Spleen (tissue), 11 donors: Measurements from ENCODE around the gene CCDC80. TPM values are rescaled to one million over a fixed set of nuclear protein-coding genes. Genes with fewer than 3 reads are reported as not detected.

Experiments used
- DNase-seq: peaks from one replicate; pipeline ENCODE4 v3.0.0-alpha.2; 2020
- H3K27ac ChIP-seq, 8 donors: fragments of 200-600 bp; sonication (generic) in 7 of 8; 1 replicate in 4 of 8; 2 replicates in 4 of 8; pipeline versions ENCODE4 v1.5.0 to v1.8.0; 2016 to 2021; ENCODE audit warnings: inconsistent platforms in 4 of 8, mild to moderate bottlenecking in 4 of 8, moderate library complexity in 1 of 8
- H3K27me3 ChIP-seq, 7 donors: fragments of 200-600 bp; sonication (generic) in 6 of 7; replicated peaks in 1 of 7; 1 replicate in 4 of 7; 2 replicates in 3 of 7; pipeline versions ENCODE4 v1.5.0 to v1.8.0; 2016 to 2021; ENCODE audit warnings: inconsistent platforms in 3 of 7, mild to moderate bottlenecking in 1 of 7
- H3K36me3 ChIP-seq, 6 donors: fragments of 200-600 bp; sonication (generic) in 5 of 6; 1 replicate in 4 of 6; 2 replicates in 2 of 6; pipeline versions ENCODE4 v1.5.0 to v1.8.0; 2016 to 2021; ENCODE audit warnings: inconsistent platforms in 2 of 6
- H3K4me1 ChIP-seq, 6 donors: fragments of 200-600 bp; sonication (generic) in 5 of 6; 1 replicate in 3 of 6; 2 replicates in 3 of 6; pipeline versions ENCODE4 v1.5.0 to v1.8.0; 2016 to 2021; ENCODE audit warnings: inconsistent platforms in 3 of 6
- H3K4me3 ChIP-seq, 8 donors: fragments of 200-600 bp; sonication (generic) in 7 of 8; 1 replicate in 4 of 8; 2 replicates in 4 of 8; pipeline versions ENCODE4 v1.5.0 to v1.8.0; 2016 to 2021; ENCODE audit warnings: inconsistent platforms in 4 of 8, mild to moderate bottlenecking in 4 of 8, moderate library complexity in 2 of 8
- H3K9me3 ChIP-seq, 8 donors: fragments of 200-600 bp; sonication (generic) in 7 of 8; 1 replicate in 4 of 8; 2 replicates in 4 of 8; pipeline versions ENCODE4 v1.5.0 to v1.8.0; 2016 to 2021; ENCODE audit warnings: inconsistent platforms in 4 of 8
- POLR2A ChIP-seq, 3 donors: fragments of 450-650 bp; IDR thresholded peaks; one replicate each; pipeline ENCODE4 v1.5.1; 2017; ENCODE audit warnings: antibody characterized with exemption in 3 of 3, mild to moderate bottlenecking in 1 of 3
- POLR2AphosphoS5 ChIP-seq, 3 donors: sonication (generic); formaldehyde crosslinking; IDR thresholded peaks; one replicate each; pipeline ENCODE4 v1.5.1; 2017; ENCODE audit warnings: antibody characterized with exemption in 3 of 3
- WGBS, 5 donors: extraction: QIAGEN DNeasy Blood & Tissue Kit in 3 of 5; methylation state at CpG; one replicate each; pipeline versions ENCODE4 v1.1.5 to v1.1.7; 2013 to 2018; 5-methylcytosine and 5-hydroxymethylcytosine counted together
- intact Hi-C: fragments of 100-400 bp; cut with DNase I; formaldehyde crosslinking; loops from one replicate; pipeline ENCODE4 v1.15.0; 2023; ENCODE audit warnings: low total_unique reads
- polyA plus RNA-seq, 3 donors: library from polyadenylated mRNA; stranded (reverse); fragments of 200-250 nt; gene quantifications; one replicate each; pipeline ENCODE4 v1.2.1, GENCODE V29; 2013
- total RNA-seq, 7 donors: library from RNA; depleted of rRNA in 3 of 7; stranded (reverse); fragments of >200 nt in 3 of 7; fragmentation: NEBNext Ultra II Directional in 4 of 7; extraction: Animal tissue kit (Norgen Biotek cat#: 25700) in 4 of 7; gene quantifications; one replicate each; pipeline versions ENCODE4 v1.1.0 to v1.2.1, GENCODE V29; 2016 to 2021
- TF ChIP-seq, protein P1 (sequence below), 11 experiments: fragments of 200-600 bp in 7 of 11; fragments of 450-650 bp in 4 of 11; sonication (generic) in 4 of 11; IDR thresholded peaks in 8 of 11; conservative IDR thresholded peaks in 3 of 11; 1 replicate in 7 of 11; 2 replicates in 4 of 11; pipeline versions ENCODE4 v1.4.0 to v1.8.0; 2016 to 2021; ENCODE audit warnings: antibody characterized with exemption in 11 of 11, inconsistent platforms in 4 of 11, mild to moderate bottlenecking in 1 of 11
- donor health status: healthy with polysubstance abuse.
- donor health status: DM: no; HTN: no; CAD: no; lungs with moderate emphysema.
- donor health status: DM: no; HTN: no; CAD: no.
- donor health status: Bipolar disorder and iron deficiency.
- donor health status: healthy.
- donor health status: DM: no; HTN: no; CAD: no.
- donor health status: DM: yes; HTN: yes; CAD: no.

Gene CCDC80
- total and polyA plus RNA-seq, 10 donors, result 5.2 to 99.9 (median 31.5) TPM

DNA sequence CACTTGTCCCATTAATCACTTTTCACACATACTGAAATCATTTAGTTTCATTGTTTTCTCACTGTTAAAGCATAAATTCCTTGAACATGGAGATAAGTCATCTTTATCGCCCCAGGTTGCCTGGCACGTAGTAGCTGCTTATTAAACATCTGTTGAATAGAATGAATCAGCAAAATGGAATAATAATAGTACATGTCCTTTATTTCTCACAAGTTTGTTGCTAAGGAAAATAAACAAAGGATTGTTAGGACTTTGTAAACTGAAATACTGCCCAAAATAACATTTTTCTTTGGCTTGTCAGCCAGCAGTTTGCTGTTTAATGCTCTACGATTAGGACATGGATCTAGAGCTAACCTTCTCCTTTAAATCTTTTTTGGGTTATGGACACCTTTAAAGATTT lies 61.2 kb downstream of the CCDC80 start:
- WGBS, 5 donors, result 88 to 97% (median 92%) methylated on average over 3 of the region's 3 CpGs
- Histone ChIP-seq H3K4me3 (no peak overlapping the region), H3K27me3 (no peaks in the 10 kb centered on the region), H3K4me1 (peaks cover 0 to 32% (median 13%) of the 10 kb centered on the region in 6 donors), H3K9me3 (no peaks in the 10 kb centered on the region), H3K27ac (peak overlapping the region in 7 of 8 donors; percentile 23 to 74 (median 61)), H3K36me3 (peaks cover 0 to 68% (median 31%) of the 10 kb centered on the region in 6 donors)
- no peak for DNase-seq
- intact Hi-C loops, result loop anchor here (10.0 kb wide), 1 partner anchor 405 kb away; no protein-coding TSS in a partner anchor
- no peak for TF ChIP-seq POLR2A (IDR thresholded peaks at IDR 0.05)

DNA sequence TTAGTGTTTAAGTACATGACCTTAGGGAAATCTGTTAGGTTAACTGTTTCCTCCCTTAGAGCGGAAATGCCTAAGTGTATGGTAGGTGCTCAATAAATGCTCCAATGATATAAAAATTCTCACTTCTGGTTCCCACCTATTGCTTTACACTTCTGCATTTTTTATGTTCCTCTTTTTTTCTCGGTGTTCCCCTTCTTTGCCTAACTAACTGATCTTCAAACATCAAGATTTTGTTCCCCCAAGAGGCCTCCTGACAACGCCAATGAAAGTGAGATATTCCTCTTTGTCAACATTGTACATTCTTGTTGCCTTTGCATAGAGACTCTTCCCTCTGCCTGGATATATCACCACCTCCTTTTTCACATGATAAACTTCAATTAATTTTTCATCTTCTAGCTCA lies 61.7 kb downstream of the CCDC80 start:
- DNase-seq, result no peak
- H3K9me3 ChIP-seq, result no peaks in the 10 kb centered on the region
- H3K36me3 ChIP-seq, result peaks cover 0 to 68% (median 32%) of the 10 kb centered on the region in 6 donors
- no peaks in the 10 kb centered on the region for H3K27me3 ChIP-seq
- TF ChIP-seq, protein P1, sequence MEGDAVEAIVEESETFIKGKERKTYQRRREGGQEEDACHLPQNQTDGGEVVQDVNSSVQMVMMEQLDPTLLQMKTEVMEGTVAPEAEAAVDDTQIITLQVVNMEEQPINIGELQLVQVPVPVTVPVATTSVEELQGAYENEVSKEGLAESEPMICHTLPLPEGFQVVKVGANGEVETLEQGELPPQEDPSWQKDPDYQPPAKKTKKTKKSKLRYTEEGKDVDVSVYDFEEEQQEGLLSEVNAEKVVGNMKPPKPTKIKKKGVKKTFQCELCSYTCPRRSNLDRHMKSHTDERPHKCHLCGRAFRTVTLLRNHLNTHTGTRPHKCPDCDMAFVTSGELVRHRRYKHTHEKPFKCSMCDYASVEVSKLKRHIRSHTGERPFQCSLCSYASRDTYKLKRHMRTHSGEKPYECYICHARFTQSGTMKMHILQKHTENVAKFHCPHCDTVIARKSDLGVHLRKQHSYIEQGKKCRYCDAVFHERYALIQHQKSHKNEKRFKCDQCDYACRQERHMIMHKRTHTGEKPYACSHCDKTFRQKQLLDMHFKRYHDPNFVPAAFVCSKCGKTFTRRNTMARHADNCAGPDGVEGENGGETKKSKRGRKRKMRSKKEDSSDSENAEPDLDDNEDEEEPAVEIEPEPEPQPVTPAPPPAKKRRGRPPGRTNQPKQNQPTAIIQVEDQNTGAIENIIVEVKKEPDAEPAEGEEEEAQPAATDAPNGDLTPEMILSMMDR (IDR thresholded peaks at IDR 0.05 in 8 of 11, conservative IDR thresholded peaks at IDR 0.05 in 3 of 11), result no peak
- TF ChIP-seq POLR2A (IDR thresholded peaks at IDR 0.05) (no peak), POLR2AphosphoS5 (IDR thresholded peaks at IDR 0.05) (no peak)
- intact Hi-C loops, result no loop called here
- peaks cover 0 to 32% (median 13%) of the 10 kb centered on the region in 6 donors for H3K4me1 ChIP-seq
- no peak overlapping the region for H3K4me3 ChIP-seq
- H3K27ac ChIP-seq, result peak overlapping the region in 7 of 8 donors; percentile 22 to 74 (median 61)
- 35 to 56% (median 43%) methylated on average over 3 of the region's 3 CpGs for WGBS, 5 donors

DNA sequence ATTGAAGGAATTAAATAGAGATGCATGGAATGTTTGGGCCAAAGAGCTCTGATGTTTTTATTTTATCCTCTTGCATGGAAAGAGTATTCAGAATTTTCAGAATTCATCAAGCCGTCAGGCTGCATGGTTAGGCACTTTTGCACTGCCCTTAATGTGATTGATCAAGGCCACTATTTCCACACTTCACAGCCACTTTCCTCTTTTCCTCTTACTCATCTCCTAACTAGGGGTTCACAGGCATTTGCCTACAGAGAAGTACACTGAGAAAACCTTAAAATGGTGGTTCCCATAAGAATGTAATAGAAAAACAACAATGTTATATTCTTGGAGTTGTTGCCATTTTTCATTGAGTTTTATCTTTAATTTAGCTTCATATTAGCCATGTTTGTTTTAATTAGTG lies 68.2 kb downstream of the CCDC80 start:
- 39 to 70% (median 45%) methylated on average over 1 of the region's 1 CpG for WGBS, 5 donors
- Histone ChIP-seq H3K27ac (peak overlapping the region in 4 of 8 donors; percentile 6 to 63 (median 39)), H3K4me3 (no peak overlapping the region), H3K36me3 (peaks cover 0 to 78% (median 32%) of the 10 kb centered on the region in 6 donors), H3K4me1 (peaks cover 0 to 40% (median 16%) of the 10 kb centered on the region in 6 donors), H3K27me3 (no peaks in the 10 kb centered on the region), H3K9me3 (no peaks in the 10 kb centered on the region)
- TF ChIP-seq, protein P1 (IDR thresholded peaks at IDR 0.05 in 8 of 11, conservative IDR thresholded peaks at IDR 0.05 in 3 of 11), result no peak
- TF ChIP-seq POLR2A (IDR thresholded peaks at IDR 0.05) (no peak), POLR2AphosphoS5 (IDR thresholded peaks at IDR 0.05) (no peak)
- DNase-seq, result no peak
- intact Hi-C loops, result no loop called here

DNA sequence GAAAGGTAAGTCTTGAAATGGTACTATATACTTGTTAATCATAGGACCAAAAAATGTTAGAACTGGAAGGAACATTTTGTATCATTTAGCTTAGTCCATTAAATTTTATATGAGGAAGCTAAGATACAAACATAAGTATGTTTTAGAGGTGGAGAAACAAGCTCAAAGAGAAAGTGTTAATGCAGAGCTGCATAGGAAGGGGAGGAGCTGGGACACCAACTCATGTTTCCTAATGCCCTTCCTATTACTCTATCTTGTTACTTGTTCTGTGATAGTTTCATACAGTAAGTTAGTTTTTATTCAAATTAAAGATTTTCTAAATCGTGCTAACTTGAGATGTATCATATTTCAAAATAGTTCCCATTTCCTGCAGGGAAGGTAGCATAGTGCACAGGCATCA lies 71.7 kb downstream of the CCDC80 start:
- peaks cover 0 to 48% (median 16%) of the 10 kb centered on the region in 6 donors for H3K4me1 ChIP-seq
- no peak overlapping the region for H3K4me3 ChIP-seq
- no peaks in the 10 kb centered on the region for H3K9me3 ChIP-seq
- H3K27me3 ChIP-seq, result no peaks in the 10 kb centered on the region
- no peak for TF ChIP-seq POLR2A (IDR thresholded peaks at IDR 0.05)
- no peak for TF ChIP-seq POLR2AphosphoS5 (IDR thresholded peaks at IDR 0.05)
- TF ChIP-seq, protein P1 (IDR thresholded peaks at IDR 0.05 in 8 of 11, conservative IDR thresholded peaks at IDR 0.05 in 3 of 11), result no peak
- WGBS, 5 donors, result 11 to 22% (median 18%) methylated on average over 1 of the region's 1 CpG
- no peak for DNase-seq
- intact Hi-C loops, result no loop called here
- peak overlapping the region in 5 of 8 donors; percentile 26 to 57 (median 37) for H3K27ac ChIP-seq
- peaks cover 0 to 92% (median 27%) of the 10 kb centered on the region in 6 donors for H3K36me3 ChIP-seq
